ENCODE data around the gene MPRIP. TPM values are rescaled to one million over a fixed set of nuclear protein-coding genes. Genes with fewer than 3 reads are reported as not detected.

Gene MPRIP
- total and polyA plus RNA-seq, 2 donors (not counting 3 experiments of a cell fraction or from before 2014, with no cell fraction given), result 94.6 to 246 TPM

DNA sequence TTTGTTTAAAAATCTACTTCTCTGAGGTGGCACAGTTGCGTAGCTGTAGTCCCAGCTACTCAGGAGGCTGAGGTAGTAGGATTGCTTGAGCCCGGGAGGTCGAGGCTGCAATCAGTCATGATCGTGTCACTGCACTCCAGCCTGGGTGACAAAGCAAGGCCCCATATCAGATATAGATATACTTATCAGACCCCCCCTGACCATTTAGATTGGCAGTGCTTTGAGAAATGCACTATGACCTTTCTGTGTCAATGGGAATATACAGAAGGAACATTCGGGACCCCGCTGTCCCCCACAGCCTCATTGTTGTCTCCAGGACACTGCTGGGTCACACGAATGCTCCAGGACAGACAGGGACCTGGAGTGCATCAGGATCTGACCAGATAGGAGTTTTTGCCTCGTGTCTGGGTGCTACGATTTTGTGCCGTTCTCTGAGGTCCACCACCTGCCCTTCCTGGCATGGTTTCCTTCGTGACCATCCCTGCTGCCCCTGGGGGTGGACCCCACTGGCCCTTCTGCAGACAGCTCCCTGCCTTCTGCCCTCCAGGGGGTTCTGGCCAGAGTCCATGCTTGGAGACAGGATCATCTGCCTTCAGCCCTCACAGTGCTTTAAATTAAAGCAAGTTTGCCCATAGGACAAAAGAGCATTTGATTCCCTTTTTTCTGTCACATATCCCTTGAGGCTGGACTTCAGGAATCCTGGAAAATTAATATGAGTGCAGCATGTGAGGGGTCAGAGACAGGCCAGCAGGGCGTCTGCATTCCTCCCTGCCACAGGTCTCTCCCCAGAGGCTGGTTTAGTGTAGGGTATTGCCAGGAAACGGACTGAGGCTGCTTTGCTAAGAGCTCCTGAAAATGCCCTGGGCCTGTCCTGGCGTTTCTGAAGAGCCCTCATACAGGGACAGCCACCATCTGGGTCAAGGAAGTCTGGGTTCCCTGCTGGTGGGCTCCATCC is 144.6 kb downstream of the MPRIP start:
- H3K4me2 ChIP-seq (ENCODE audit: insufficient read depth, low read length), result no peak overlapping the region
- ChIA-PET CTCF (interaction anchor here (1.0 kb wide), 1 partner anchor 19 kb away, joined by 3 read pairs; no protein-coding TSS in a partner anchor), POLR2A (no interaction called here)
- no TSS peak for BruUV-seq (replicated peaks)
- no peak overlapping the region for H3K27ac ChIP-seq (ENCODE audit: insufficient read depth, low read depth, low read length)
- no peak for DNase-seq (ENCODE audit: low read depth, low spot score)
- H3K9ac ChIP-seq (replicated peaks; ENCODE audit: extremely low read depth, insufficient read depth, low read length), result no peak overlapping the region
- no peaks in the 10 kb centered on the region for H3K27me3 ChIP-seq (ENCODE audit: control insufficient read depth in 2 of 2, insufficient read depth in 2 of 2, low read length in 2 of 2)
- dilution Hi-C loops (cut with MboI; ENCODE audit: extremely low pct_ligation_motif_present, low sequenced_read_pairs), result no loop called here
- no peak overlapping the region for H2AFZ ChIP-seq (ENCODE audit: low read depth, low read length)
- intact Hi-C loops (cut with micrococcal nuclease), result no loop called here
- no peaks in the 10 kb centered on the region for H3K9me1 ChIP-seq (replicated peaks; ENCODE audit: control insufficient read depth, extremely low read depth, insufficient read depth, low read length)
- H3K4me1 ChIP-seq (ENCODE audit: control insufficient read depth, extremely low read depth, insufficient read depth, low read length), result peaks cover 41% of the 10 kb centered on the region
- H3K36me3 ChIP-seq (ENCODE audit: control insufficient read depth in 2 of 2, extremely low read depth in 1 of 2, insufficient read depth in 2 of 2, low read length in 2 of 2), result peaks cover 9 to 14% of the 10 kb centered on the region in 2 experiments
- no peaks in the 10 kb centered on the region for H4K20me1 ChIP-seq (replicated peaks; ENCODE audit: control insufficient read depth, extremely low read depth, insufficient read depth, low read length)
- TF ChIP-seq CTCF (IDR thresholded peaks at IDR 0.05; ENCODE audit: extremely low read depth in 1 of 2, insufficient read depth in 1 of 2, low read depth in 1 of 2, low read length in 2 of 2), result no peak
- TF ChIP-seq EZH2 (IDR thresholded peaks at IDR 0.05; ENCODE audit: borderline replicate concordance, low read depth, low read length, severe bottlenecking), result no peak
- TF ChIP-seq MAX (IDR thresholded peaks at IDR 0.05; ENCODE audit: insufficient read depth, insufficient read length), result no peak
- no peak for TF ChIP-seq FOS (IDR thresholded peaks at IDR 0.05; ENCODE audit: borderline replicate concordance, insufficient read depth, low read length)
- no peak for TF ChIP-seq POLR2A (IDR thresholded peaks at IDR 0.05; ENCODE audit: low read depth, low read length)
- TF ChIP-seq GATA2 (IDR thresholded peaks at IDR 0.05; ENCODE audit: insufficient read depth, insufficient read length, low read depth, low read length), result no peak
- TF ChIP-seq POLR2AphosphoS5 (IDR thresholded peaks at IDR 0.05; ENCODE audit: insufficient read depth, low read depth, low read length), result no peak
- no peak for TF ChIP-seq JUN (IDR thresholded peaks at IDR 0.05; ENCODE audit: borderline replicate concordance, insufficient read depth, insufficient read length, low read depth)
- TF ChIP-seq MYC (IDR thresholded peaks at IDR 0.05; ENCODE audit: low read depth, low read length), result no peak
- no peak overlapping the region for H3K4me3 ChIP-seq (replicated peaks in 1 of 3; ENCODE audit: insufficient read depth in 1 of 3, low read depth in 1 of 3, low read length in 3 of 3)
- no peaks in the 10 kb centered on the region for H3K9me3 ChIP-seq (replicated peaks; ENCODE audit: control insufficient read depth, insufficient read depth, low read length)
- no peak for FAIRE-seq
- H3K79me2 ChIP-seq (ENCODE audit: control insufficient read depth, insufficient read depth, low read length), result no peaks in the 10 kb centered on the region

All from endothelial cell of umbilical vein (primary cell).